ENCODE data around the gene ALDH3B2.

Gene ALDH3B2

GRCh38 chr11:67636962-67637361 is 37.5 kb downstream of the ALDH3B2 start:
- Histone ChIP-seq H3K9me3 (no peaks in the 10 kb centered on the region), H3K27ac (no peak overlapping the region), H3K27me3 (peaks cover 0 to 40% of the 10 kb centered on the region in 2 donors), H3K4me3 (no peak overlapping the region), H3K4me1 (no peaks in the 10 kb centered on the region), H3K36me3 (no peaks in the 10 kb centered on the region)
- DNase-seq = no peak
- no peak for TF ChIP-seq CTCF (IDR thresholded peaks at IDR 0.05)
- intact Hi-C loops (cut with DNase I; ENCODE audit: low total_unique reads) = no loop called here

GRCh38 chr11:67635231-67635521 is 39.2 kb downstream of the ALDH3B2 start:
- Histone ChIP-seq H3K27ac (no peak overlapping the region), H3K36me3 (no peaks in the 10 kb centered on the region), H3K4me3 (no peak overlapping the region), H3K27me3 (peaks cover 0 to 25% of the 10 kb centered on the region in 2 donors), H3K9me3 (no peaks in the 10 kb centered on the region), H3K4me1 (peaks cover 0 to 11% (median 7%) of the 10 kb centered on the region in 4 donors)
- DNase-seq = no peak
- intact Hi-C loops (cut with DNase I; ENCODE audit: low total_unique reads) = no loop called here
- no peak for TF ChIP-seq CTCF (IDR thresholded peaks at IDR 0.05)

- Histone ChIP-seq H3K4me1 (peaks cover 0 to 12% (median 7%) of the 10 kb centered on the region in 4 donors), H3K27ac (no peak overlapping the region), H3K4me3 (no peak overlapping the region), H3K36me3 (no peaks in the 10 kb centered on the region), H3K9me3 (no peaks in the 10 kb centered on the region), H3K27me3 (peaks cover 0 to 19% of the 10 kb centered on the region in 2 donors)
- no peak for DNase-seq
- no peak for TF ChIP-seq CTCF (IDR thresholded peaks at IDR 0.05)
- intact Hi-C loops (cut with DNase I; ENCODE audit: low total_unique reads) = no loop called here
Observed at GRCh38 chr11:67634366-67635230, 39.8 kb downstream of the ALDH3B2 start.

GRCh38 chr11:67633758-67634365 is 40.6 kb downstream of the ALDH3B2 start:
- Histone ChIP-seq H3K4me1 (peaks cover 6 to 19% (median 12%) of the 10 kb centered on the region in 4 donors), H3K4me3 (no peak overlapping the region), H3K27ac (no peak overlapping the region), H3K36me3 (no peaks in the 10 kb centered on the region), H3K27me3 (peaks cover 0 to 12% of the 10 kb centered on the region in 2 donors), H3K9me3 (no peaks in the 10 kb centered on the region)
- intact Hi-C loops (cut with DNase I; ENCODE audit: low total_unique reads) = no loop called here
- TF ChIP-seq CTCF (IDR thresholded peaks at IDR 0.05) = no peak
- DNase-seq = no peak

GRCh38 chr11:67632982-67633755 is 41.3 kb downstream of the ALDH3B2 start:
- no peak for DNase-seq
- H3K36me3 ChIP-seq = no peaks in the 10 kb centered on the region
- peaks cover 6 to 24% (median 15%) of the 10 kb centered on the region in 4 donors for H3K4me1 ChIP-seq
- H3K9me3 ChIP-seq = no peaks in the 10 kb centered on the region
- H3K27me3 ChIP-seq = peaks cover 0 to 12% of the 10 kb centered on the region in 2 donors
- intact Hi-C loops (cut with DNase I; ENCODE audit: low total_unique reads) = no loop called here
- no peak overlapping the region for H3K4me3 ChIP-seq
- no peak overlapping the region for H3K27ac ChIP-seq
- no peak for TF ChIP-seq CTCF (IDR thresholded peaks at IDR 0.05)
